Esophagus squamous epithelium (tissue), 4 donors: ENCODE results near the gene SFXN5.

Source experiments
- POLR2A ChIP-seq, 4 donors: fragments of 450-650 bp; IDR thresholded peaks; one replicate each; pipeline ENCODE4 v1.6.1; 2017; ENCODE audit warnings: antibody characterized with exemption in 4 of 4, mild to moderate bottlenecking in 4 of 4, moderate library complexity in 3 of 4
- TF ChIP-seq, protein P1 (sequence below), 6 experiments: fragments of 450-650 bp in 4 of 6; fragments of 200-600 bp in 2 of 6; sonication (generic) in 2 of 6; IDR thresholded peaks; one replicate each; pipeline ENCODE4 v1.5.1; 2016 to 2019; ENCODE audit warnings: antibody characterized with exemption in 6 of 6, mild to moderate bottlenecking in 4 of 6, moderate library complexity in 4 of 6

DNA sequence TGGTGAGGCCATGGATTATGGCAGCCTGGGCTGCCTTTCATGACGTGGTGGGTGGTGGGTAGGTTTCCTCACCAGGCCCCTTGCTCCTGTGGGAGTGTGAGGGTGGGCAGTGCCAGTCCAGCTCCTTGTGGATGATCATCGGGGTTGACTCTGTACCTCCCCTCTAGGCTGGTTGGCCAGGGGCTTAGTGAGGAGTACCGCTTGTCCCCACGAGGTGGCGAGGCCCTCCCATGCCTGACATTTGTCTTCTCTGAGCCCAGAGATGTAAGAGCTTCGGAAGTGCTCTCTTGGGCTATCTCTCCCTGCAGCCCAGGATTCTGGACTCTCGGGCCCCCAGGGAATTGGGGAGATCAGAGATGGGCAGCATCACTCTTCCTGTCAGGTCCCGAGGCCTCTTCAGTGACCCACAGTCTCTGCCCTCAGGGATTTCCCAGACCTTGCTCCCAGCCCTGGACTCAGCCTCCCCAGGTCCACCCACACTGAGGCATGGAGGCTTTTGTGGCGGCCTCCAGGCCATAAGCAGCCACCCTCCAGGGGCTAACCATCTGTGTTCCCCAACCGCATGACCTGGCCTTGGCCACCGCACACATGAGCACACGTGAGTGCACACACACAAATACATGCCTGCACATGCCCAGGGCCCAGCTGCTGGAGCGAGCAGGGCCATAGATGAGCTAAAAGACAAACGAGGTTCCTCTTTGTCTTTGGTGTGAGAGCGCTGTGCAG lies 177.8 kb downstream of the SFXN5 start:
- TF ChIP-seq, protein P1, sequence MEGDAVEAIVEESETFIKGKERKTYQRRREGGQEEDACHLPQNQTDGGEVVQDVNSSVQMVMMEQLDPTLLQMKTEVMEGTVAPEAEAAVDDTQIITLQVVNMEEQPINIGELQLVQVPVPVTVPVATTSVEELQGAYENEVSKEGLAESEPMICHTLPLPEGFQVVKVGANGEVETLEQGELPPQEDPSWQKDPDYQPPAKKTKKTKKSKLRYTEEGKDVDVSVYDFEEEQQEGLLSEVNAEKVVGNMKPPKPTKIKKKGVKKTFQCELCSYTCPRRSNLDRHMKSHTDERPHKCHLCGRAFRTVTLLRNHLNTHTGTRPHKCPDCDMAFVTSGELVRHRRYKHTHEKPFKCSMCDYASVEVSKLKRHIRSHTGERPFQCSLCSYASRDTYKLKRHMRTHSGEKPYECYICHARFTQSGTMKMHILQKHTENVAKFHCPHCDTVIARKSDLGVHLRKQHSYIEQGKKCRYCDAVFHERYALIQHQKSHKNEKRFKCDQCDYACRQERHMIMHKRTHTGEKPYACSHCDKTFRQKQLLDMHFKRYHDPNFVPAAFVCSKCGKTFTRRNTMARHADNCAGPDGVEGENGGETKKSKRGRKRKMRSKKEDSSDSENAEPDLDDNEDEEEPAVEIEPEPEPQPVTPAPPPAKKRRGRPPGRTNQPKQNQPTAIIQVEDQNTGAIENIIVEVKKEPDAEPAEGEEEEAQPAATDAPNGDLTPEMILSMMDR (IDR thresholded peaks at IDR 0.05) = peak in 5 of 6 experiments; percentile 34 to 74 (median 44)
- no peak for TF ChIP-seq POLR2A (IDR thresholded peaks at IDR 0.05)
